Right ventricle myocardium superior (tissue), 1 donor: ENCODE data around the gene TTLL11. TPM values are rescaled to one million over a fixed set of nuclear protein-coding genes. Genes with fewer than 3 reads are reported as not detected.

ENCODE experiments used
- ATAC-seq: fragments of 200-7000 bp; cut with Tn5 transposase; one replicate; pipeline ENCODE4 v1.9.1; 2020; ENCODE audit warnings: mild to moderate bottlenecking; ENCODE audit not compliant: poor library complexity
- DNase-seq: peaks from one replicate; pipeline ENCODE4 v3.0.0-alpha.2; 2020
- intact Hi-C: fragments of 100-400 bp; cut with DNase I; formaldehyde crosslinking; loops from one replicate; pipeline ENCODE4 v1.11.2; 2022
- long read RNA-seq: library from polyadenylated mRNA; unstranded; transcript quantifications from one replicate; pipeline ENCODE4 v2.0.0, GENCODE V29; 2021
- total RNA-seq: library from RNA; stranded (reverse); fragmentation: NEBNext Ultra II Directional; extraction: Animal tissue kit (Norgen Biotek cat#: 25700); gene quantifications from one replicate; pipeline ENCODE4 v1.2.1, GENCODE V29; 2021
- donor health status: DM: no; HTN: yes; CAD: no; lungs with severe emphysema.

TTLL11 gene, protein sequence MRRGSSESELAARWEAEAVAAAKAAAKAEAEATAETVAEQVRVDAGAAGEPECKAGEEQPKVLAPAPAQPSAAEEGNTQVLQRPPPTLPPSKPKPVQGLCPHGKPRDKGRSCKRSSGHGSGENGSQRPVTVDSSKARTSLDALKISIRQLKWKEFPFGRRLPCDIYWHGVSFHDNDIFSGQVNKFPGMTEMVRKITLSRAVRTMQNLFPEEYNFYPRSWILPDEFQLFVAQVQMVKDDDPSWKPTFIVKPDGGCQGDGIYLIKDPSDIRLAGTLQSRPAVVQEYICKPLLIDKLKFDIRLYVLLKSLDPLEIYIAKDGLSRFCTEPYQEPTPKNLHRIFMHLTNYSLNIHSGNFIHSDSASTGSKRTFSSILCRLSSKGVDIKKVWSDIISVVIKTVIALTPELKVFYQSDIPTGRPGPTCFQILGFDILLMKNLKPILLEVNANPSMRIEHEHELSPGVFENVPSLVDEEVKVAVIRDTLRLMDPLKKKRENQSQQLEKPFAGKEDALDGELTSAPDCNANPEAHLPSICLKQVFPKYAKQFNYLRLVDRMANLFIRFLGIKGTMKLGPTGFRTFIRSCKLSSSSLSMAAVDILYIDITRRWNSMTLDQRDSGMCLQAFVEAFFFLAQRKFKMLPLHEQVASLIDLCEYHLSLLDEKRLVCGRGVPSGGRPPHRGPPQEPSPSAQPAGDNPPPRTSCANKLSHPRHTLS
- 5.0 TPM for total RNA-seq
- long read RNA-seq, partial matches to known transcripts: 1 of 3 reads
- long read RNA-seq, other reads (novel, unspliced or antisense): 1 of 3 reads

DNA sequence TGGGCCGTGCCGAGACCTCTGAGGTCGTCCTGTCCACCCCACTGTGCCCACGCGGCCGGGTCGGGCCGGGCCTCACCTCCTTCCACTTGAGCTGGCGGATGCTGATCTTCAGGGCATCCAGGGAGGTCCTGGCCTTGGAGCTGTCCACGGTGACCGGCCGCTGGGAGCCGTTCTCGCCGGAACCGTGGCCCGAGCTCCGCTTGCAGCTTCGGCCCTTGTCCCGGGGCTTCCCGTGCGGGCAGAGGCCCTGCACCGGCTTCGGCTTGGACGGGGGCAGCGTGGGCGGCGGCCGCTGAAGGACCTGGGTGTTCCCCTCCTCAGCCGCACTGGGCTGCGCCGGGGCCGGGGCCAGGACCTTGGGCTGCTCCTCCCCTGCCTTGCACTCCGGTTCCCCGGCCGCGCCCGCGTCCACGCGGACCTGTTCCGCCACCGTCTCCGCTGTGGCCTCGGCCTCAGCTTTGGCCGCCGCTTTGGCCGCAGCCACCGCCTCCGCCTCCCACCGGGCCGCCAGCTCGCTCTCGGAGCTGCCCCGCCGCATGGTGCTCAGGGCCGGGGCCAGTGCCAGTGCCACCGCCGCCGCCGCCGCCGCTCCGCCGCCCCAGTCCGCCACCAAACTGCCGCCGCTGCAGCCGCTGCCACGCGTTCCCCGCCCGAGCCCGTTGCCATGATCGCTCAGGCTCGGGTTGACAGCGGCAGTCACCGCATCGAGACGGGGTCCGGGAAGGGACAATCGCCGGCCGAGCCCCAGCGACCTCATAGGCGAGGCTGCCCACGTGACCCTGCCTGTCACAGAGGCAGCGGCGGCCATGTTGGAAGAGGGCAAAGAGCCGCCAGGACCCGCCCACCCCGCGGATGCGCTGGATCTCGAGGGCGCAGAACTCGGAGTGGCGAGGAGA, at the start of gene TTLL11:
Gene TTLL11 (minus strand): TSS at position 698 of the 896 bp plus-strand sequence. CDS start 160 bp downstream, at position 538.
- DNase-seq (peak; percentile 99), ATAC-seq (peak; percentile 98)
- intact Hi-C loops: no loop called here

DNA sequence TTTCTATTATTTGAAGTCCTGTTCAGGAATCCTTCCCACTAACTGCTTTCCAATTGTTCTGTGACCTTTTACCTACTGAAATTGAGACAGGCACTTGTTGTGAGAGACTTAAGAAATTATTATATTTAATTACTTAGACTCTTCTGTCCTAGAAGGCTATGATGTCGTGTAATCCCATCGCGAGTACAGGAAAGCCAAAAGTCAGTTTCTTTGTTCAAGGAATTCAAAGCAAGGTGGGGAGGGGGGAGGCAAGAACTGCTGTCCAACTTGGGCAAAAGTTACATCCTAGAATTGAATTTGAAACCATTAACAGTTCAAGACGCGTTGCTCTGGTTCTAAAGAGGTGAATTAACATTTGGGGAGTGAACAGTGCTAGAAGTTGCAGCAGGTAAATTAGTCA, 48.6 kb upstream of the TTLL11 start:
- intact Hi-C loops: no loop called here
- ATAC-seq: peak; percentile 17
- no peak for DNase-seq

DNA sequence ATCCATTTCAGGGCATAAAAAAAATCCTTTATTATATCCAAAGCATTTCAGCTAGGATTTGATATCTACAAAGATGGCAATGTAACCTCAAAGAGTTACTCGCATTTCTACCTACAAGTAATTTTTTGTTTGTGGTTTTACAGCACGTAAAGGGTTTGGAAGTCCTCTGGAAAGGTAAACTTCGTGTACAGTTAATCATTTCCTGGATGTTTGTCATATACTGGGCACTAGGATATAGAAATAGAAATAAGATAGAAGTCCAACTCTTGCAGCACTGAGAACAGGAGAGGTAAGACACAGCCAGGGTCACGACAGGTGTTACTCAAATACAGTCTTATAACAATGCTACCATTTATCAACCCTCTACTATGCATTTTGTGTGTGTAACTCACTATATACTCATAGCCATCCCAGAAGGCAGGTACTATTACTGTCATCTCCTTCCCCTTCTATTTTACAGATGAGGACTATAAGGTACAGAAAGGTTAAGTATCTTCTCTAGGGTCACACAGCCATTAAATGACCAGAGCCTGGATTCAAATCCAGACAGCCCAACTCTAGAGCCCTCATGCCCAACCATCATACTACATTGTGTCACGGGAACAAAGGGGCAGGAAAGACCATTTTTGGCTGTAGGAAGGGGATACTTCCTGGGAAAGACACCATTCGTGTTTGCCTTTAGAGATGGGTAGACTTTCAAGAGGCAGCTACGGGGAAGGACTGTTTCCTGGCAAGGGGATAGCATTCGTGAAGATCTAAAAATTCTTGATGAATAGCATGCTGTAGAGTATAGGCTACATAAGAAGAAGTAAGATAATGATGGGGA, 47.5 kb upstream of the TTLL11 start:
- intact Hi-C loops: no loop called here
- ATAC-seq: no peak
- DNase-seq: no peak

DNA sequence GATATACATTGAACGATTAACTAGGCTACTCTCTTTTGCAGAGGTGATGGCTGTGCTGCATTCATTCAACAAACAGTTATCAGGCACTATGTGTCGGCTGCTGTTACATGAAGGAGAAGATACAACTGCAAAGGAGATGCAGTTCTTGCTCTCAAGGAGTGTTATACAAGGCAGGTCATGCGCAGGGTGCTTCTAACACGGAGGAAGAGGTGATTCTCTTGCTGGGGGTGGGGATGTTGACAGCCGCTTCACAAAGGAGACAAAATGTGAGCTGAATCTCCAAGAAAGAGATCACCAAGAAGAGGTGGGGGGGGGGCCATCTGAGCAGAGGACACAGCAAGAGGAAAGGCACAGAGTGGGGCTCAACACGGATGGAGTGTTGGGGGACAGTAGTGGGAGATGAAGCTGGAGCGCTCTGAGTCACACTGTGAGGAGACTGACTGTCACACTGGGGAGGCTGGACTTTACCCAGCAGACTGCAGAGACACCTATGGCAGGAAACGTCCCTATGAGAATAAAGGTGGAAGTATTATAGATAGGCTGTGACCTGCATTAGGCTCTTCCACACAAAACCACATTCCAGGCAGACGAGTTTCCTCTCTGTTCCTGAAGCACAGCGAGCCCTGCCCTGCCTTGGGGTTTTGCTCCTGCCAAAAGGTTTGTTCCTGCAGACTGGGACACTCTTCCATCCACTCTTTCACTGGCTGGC, 45.6 kb upstream of the TTLL11 start:
- intact Hi-C loops: no loop called here
- ATAC-seq: no peak
- DNase-seq: no peak

DNA sequence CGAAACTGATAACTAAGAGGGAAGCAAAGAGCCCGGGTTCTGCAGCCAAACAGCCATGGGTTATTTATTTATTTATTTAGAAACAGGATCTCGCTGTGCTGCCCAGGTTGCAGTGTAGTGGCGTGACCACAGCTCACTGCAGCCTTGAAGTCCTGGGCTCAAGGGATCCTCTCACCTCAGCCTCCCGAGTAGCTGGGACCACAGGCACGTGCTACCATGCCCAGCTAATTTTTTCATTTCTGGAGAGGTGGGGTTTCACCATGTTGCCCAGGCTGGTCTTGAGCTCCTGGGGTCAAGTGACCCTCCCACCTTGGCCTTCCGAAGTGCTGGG, 42.4 kb upstream of the TTLL11 start:
- ATAC-seq (no peak), DNase-seq (no peak)
- intact Hi-C loops: no loop called here

DNA sequence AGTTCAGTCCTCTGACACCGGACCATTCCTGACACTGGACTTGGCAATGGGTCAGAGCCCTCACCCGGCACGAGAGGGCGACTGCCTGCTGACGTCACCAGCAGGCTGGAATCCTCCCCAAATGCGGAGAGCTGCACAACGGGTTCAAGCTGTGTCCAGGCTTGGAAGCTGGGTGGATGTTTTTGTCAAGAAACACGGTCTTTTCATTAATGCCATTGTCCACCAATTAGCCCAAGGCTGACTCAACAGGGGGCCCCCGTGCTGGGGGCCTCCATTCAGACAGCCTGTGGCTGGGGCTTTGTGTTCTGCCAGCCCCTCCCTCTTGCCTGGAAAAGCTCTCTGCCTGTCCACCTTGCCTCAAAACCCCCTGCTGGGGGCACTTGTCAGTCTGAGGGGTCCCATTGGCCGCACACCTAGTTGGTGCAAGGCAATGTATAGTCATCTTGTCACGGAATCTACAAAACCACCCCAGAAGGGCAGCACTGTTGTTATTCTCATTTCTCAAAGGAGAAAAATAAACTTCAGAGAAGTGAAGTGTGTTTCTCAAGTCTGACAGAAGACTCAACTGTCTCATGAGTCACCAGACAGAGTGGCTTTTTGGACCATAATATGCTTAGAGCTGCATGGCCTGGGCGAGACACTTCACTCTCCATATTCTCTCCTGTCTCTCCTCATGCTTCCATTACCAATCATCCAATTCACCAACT, 41.9 kb upstream of the TTLL11 start:
- intact Hi-C loops: no loop called here
- no peak for DNase-seq
- no peak for ATAC-seq

DNA sequence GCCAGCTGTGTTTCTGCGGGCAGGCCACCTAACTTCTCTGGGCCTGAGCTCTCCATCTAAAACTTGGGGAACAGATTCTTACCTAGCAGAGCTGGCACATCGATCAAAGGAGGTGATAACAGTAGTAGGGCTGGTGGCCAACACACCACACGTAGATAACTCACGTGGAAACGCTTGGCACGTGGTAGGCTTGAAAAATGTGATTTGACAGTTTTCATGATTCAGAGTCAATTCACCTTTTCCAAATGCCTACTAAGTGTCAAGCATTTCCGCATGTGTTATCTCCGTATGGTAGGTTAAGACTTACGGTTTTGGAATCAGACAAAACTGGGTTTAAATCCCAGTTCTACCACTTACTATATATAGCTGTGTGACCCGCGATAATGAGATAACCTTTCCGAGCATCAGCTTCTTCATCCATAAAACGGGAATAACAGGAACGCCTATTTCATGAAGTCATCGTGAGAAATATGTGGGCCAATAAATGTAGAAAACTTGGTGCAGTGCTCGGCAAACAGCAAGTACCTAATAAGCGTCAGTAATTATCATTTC, 41.0 kb upstream of the TTLL11 start:
- intact Hi-C loops: no loop called here
- ATAC-seq (no peak), DNase-seq (no peak)

DNA sequence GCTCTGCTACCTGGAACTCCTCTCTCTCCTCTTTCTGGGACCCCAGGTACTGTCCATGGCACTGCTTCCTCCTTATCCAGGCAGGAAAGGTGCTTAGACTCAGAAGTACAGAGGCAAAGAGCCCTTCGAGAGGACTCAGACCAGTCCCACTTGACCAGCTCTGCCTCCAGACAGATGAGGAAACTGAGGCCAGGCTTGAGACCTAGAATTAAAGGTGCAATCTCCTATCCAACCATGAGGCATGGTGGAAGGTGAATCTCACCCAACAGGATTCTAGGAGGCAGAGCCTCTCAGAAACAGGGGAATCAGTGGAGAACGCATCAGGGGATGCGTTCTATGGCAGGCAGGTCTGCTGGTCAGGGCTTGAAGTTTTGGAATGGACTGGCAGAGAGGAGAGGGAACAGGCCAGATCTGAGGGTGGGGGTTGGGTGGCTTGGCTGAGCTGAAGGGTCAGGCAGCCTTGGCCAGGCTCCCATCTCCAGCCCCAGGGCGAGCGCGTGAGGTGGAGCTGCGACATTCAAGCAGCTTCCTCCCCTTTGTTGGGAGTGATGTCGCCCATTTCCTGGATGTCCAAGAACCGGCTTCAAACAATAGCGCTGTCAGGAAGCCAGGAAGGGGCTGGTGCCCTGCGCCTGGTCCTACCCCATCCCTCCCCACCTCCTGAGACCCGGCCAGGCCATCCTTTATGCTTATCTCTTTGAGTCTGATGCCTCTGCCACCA, 40.3 kb upstream of the TTLL11 start:
- DNase-seq: peak; percentile 66
- ATAC-seq: peak; percentile 9
- intact Hi-C loops: no loop called here

DNA sequence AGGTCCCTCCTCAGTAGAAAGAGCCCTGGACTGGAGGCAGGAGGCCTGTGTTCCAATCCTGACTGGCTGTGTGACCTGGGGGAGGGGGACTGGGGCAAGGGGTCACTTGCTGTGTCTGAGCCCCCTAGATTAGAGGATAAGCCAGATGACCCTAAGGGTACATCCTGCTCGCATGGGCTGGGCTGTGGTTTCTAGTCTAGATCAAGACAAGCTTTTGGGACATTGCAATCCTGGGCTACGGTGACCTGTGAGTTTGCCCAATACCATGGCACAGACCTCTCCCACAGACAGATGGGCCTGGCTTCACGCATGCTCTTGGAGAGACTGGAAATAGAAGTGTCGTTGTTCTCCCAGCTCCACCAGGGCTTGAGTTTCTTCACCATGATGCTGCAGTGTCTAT, 39.4 kb upstream of the TTLL11 start:
- intact Hi-C loops: no loop called here
- ATAC-seq (no peak), DNase-seq (no peak)

DNA sequence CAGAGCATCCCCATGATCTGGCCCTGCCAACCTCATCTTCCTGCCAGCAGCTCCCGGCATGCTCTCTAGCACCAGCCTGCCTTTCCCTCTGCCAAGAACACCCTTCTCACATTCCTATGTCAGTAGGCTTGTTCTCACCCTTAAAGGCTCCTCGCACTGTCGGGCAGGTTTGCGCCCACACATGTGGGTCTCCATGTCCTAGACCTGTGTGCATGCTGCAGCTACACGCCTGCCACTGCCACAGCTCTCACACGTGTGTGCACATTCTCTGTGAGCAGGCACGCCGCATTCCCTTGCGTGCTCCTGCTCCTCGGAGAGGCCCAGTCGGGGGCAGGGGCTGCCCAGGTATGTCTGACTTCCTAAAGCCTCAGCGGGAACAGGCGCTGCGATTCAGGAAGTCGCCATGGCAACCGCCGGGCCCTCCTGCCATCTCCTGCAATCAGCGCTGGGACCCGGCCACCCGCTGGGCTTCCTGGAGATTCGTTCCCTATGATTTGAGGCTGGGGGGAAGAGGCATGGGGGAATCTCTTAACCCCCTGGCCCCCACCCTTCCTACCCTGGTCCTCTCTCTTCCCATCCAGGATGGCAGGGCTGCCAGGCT, 38.4 kb upstream of the TTLL11 start:
- intact Hi-C loops: no loop called here
- ATAC-seq (peak; percentile 85), DNase-seq (peak; percentile 67)

DNA sequence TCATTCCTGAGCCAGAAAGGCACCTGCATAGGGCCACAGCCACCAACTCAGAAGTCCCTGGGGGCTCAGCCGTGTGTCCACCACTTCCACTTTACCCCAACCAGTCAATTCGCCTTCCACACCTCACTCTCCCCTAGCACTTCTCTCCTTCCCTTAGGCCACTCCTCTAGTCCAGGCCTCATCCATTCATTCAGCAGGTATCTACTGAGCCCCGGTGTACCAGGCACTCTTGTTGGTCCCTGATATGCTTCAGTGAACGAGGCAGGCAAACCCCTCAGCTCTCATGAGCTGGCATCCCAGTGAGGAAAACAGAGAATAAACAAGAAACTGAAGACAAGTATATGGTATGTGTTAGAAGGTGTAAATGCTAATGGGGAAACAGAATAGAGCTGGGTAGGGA, 37.7 kb upstream of the TTLL11 start:
- DNase-seq (no peak), ATAC-seq (no peak)
- intact Hi-C loops: no loop called here

DNA sequence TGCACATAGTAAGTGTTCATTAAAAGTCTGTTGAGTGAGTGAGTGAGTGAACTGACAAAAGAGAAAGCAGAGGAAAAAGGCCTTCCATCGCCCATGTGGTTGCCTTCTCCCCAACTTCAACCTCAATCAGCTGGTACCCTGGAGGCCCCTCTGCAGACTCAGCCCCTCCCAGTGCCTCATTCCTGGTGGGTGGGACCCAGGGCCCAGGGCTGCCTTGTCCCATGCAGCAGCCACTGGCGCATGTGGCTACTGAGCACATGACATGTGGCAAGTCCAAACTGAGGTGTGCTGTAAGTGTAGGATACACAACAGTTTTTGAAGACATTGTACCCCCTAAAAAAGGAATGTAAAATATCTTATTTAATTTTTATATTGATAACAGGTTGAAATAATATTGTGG, 36.9 kb upstream of the TTLL11 start:
- ATAC-seq (no peak), DNase-seq (no peak)
- intact Hi-C loops: loop anchor here (10.0 kb wide), 1 partner anchor 685 kb away; no protein-coding TSS in a partner anchor

DNA sequence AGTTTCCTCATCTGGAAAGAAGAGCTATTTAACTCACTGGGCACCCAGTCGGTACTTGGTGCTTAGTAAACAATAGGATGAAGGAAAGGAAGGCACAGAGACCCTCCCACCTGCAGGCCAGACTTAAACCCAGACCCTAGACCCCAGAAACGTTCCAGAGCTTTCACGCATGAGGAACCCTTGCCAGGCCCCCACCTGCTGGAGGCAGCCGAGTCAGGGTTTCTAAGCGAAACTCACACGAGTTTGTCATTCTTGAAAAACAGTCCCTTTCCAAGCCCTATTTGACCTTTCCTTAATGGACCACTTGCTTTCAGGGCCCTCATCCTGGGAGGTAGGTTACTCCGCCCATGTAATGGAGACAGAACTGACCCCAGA, 35.8 kb upstream of the TTLL11 start:
- DNase-seq: no peak
- intact Hi-C loops: loop anchor here (10.0 kb wide), 1 partner anchor 686 kb away; no protein-coding TSS in a partner anchor
- ATAC-seq: no peak

DNA sequence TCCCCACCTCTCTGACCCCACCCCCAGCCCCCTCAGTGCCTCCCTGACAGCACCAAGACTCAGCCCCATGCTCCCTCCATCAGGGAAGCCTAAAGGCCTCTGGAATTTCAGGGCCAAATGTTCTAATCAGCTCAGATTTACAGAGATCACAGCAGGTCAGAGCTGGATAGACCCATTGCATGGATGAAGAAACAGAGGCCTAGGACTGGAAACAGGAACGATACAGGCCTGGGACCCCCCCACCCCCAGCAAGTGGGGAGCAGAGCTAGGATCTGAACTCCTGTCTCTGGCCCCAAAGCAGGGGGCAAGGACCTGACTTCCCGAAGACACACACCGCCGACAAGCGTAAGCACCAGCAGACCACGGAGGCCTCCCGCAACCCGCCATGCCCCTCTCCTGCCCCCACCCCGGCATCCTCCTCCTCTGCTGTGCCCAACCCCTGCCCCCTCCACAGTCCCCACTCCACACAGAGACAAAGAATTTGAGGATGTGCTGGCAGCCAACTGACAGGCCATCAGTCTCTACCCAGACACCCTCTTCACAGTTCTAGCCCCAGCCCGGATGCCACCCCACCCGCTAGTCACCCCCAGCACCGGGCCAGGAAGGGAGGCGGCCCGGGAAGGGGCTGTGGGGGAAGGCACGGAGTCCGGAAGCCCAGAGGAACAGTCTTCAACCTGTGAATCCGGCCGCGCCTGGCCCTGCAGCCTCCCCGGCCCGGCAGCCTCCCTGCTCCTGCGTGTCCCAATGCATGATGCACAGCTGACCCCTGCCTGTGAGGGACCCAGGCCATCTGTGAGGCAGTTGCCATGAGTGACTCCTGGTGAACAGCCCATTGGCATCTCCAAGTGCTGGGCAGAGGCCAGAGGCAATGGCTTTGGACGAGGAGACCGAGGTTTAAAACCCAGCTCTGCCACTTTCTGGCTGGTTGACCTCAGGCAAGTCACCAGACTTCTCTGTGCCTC, 35.2 kb upstream of the TTLL11 start:
- peak; percentile 72 for DNase-seq
- ATAC-seq: peak; percentile 3
- intact Hi-C loops: loop anchor here (10.0 kb wide), 1 partner anchor 687 kb away; no protein-coding TSS in a partner anchor

DNA sequence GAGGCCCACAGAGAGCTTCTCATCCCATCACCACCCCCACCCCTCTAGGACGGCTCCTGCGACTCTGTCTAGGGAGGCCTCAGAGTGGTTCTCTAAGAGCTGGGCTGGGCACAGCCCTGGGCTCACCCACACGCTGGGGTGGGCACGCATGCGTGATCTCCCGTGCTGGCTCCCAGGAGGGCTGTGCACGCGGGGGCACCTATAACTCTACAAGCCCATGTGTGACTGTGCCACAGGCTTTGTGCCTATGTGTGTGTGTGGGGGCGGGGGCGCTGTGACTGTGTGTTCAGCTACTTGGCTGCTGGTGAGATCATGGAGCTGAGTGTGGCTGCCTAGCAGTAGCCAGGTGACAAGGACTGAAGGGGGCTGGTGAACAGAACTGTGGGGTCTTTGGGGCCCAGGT, 34.3 kb upstream of the TTLL11 start:
- DNase-seq (no peak), ATAC-seq (no peak)
- intact Hi-C loops: loop anchor here (10.0 kb wide), 1 partner anchor 687 kb away; no protein-coding TSS in a partner anchor
